Stimulated activated CD8-positive, alpha-beta memory T cell treated with anti-CD3 and anti-CD28 coated beads, Interleukin-4, amount 100 ng/mL, for 4 hours (primary cell): ENCODE data around the gene RFX2.

ENCODE experiments used
- DNase-seq, 2 donors: peaks; one replicate each; pipeline ENCODE4 v3.0.0-alpha.2; 2020; ENCODE audit warnings: low read depth in 2 of 2, low spot score in 1 of 2

The RFX2 gene

GRCh38 chr19:5959260-5960004 is 150.9 kb downstream of the RFX2 start:
- DNase-seq = no peak

DNA sequence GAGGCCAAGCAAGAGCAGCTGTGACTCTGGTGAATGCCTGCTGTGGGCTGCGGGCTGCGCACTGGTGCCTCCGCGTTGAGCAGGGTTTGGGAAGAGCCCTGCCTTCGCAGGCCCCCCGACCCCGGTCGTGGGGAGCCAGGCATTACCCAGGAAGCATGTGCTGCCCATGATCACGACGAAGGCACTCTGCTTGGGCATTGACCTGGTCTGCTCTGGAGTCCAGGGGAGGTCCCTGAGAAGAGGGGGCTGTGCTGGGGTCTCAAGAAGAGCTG is 151.5 kb downstream of the RFX2 start:
- no peak for DNase-seq

DNA sequence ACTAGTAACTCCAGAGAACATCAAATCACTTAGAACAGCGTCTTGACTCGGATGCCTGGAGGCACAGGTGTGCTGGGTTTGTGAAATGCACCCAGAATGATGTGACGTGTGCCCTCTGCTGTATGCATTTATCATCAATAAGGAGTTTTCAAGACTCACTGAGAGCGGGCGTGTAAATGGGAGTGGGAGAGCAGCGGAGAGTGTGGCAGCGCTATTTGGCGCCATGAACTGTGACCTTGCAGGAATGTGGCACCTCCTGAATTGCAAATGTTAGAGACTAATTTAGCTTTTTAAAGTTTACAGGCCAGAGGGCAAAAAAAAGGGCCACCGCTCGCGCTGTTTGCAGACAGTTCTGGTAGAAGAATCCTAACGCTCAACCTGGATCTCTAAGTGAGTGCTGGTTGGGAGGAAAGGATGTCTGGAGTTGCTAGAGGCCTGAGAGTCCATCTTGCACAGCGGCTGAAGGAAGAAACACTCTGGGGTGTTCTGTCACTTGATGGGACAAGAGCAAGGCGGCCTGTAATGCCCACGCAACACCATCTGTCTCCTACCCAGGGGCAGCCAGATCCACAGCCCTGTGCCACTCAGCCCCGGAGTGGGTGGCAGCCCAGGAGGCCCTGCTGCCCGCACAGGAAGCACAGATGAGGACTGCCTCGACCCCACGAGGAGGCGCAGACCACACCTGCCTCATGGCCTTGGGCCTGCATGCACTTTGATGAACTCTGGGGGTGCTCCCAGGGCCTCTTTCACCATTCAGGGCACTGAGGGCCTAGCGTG is 152.0 kb downstream of the RFX2 start:
- DNase-seq = no peak

DNA sequence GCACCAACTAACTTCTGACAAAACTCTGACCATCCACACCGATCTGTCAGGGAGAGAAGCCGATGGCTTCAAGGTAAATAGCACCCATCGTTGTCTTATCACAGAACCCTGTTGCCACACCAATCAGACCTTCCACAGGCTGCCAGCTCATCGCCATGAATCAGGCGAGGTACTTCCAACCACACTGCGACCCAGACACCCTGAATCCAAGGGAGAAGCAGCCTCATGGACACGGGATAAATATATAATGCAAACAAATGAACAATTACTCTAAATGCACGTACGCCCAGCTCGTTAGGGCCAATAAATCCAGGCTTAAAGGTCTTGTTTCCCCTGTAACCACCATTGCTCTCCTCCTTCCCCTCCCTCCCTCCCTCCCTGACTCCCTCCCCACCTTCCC is 153.1 kb downstream of the RFX2 start:
- DNase-seq = no peak

- no peak for DNase-seq
These were observed 153.6 kb downstream of the RFX2 start for GRCh38 chr19:5956728-5957127.

- DNase-seq = no peak
These were observed 154.0 kb downstream of the RFX2 start for GRCh38 chr19:5956323-5956722.

GRCh38 chr19:5955636-5955935 is 154.7 kb downstream of the RFX2 start:
- DNase-seq = no peak

DNA sequence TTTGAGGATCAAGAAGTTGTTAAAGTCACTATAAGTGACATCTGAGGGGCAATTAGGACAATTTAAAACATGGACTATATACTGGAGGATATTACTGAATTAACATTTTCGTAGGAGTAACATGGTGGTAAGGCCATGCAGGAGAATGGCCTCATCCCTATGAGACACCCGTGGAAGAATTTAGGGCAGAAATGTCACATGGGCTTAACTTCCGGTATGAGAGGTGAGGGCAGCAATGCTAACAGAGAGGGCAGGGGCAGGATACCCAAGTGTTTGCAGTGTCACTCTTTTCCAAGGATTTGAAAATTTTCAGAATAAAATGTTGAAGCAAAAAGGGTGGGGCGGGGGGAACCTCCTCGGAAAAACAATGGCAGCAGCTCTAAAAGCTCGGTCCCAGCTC is 156.0 kb downstream of the RFX2 start:
- DNase-seq = no peak

DNA sequence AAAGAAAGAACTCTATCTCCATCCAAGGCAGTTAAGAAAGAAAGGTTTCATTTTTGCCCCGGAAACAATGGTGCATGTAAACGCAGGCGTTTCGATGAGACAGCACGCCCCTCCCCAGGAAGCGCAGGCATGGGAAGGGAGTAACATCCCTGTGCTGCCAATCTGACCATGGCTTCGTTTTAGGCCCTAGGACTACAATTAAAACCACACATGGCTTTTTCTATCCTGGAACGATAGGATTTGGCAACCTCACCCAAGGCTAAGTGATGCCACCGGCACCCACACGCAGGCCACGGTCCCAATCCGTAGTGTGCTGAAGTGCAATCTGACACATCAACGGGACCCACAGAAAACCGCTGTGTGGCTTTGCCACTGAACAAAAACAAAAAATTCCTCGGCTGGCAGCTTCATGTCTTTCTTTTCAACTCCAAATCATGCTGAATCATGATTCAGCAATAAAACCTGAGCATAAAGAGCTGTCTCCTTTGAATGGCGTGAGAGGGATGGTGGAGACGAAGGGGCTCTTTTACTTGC is 156.6 kb downstream of the RFX2 start:
- no peak for DNase-seq

DNA sequence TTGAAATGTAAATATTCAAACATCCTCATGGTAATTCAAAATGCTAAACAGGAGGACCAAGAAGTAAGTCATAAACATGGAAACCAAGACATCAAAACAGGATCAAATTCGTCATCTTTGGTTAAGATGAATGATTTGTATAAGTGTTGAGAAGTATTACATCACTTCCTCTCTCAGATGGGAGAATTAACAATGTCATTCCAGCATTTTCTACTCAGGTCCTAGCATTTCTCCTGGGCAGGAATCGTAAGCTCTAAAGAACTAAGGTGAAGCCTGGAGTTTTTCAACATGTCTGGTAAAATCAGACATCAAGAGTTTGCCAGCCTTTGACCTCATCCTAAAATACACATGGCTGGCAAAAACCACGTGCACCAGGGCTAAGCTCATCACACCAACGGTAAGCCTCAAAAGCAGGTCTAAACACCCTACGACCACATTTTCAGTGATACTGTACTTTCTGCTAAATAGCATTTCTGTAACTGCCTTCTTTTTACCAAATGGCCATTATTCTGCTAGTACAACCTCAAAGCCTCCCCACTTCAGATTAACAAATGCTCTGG is 157.2 kb downstream of the RFX2 start:
- no peak for DNase-seq

- no peak for DNase-seq
These were observed 157.9 kb downstream of the RFX2 start for GRCh38 chr19:5952193-5953029.

DNA sequence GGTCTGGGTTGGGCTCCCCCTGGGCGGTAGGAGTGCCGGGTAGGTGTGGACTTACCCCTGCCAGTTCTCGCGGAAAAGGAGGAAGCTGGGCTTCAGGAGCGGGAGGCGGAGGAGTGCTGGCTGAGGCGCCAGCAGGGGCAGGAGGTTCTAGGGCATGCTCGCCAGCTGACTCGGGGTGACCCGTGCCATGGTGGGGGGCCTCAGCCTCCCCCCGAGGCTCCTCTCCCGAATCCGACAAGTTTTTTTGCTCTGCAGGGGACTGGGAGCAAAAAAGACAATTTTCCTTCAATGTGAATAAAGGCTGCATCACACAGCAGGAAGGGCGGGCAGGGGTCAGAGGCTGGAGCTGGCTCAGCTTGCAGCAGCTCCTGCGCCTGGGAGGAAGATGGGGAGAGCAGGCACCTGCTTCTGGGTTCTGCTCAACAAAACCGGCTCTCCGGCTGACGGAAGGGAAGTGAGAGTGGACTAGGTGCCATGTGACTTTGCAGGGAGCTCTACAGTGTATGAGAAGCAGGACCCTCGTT is 158.9 kb downstream of the RFX2 start:
- DNase-seq = no peak

GRCh38 chr19:5950741-5951140 is 159.6 kb downstream of the RFX2 start:
- DNase-seq = no peak

- DNase-seq = no peak
These were observed 160.5 kb downstream of the RFX2 start for GRCh38 chr19:5949792-5950305.

GRCh38 chr19:5948752-5949564 is 161.3 kb downstream of the RFX2 start:
- no peak for DNase-seq

- no peak for DNase-seq
These were observed 162.9 kb downstream of the RFX2 start for GRCh38 chr19:5947435-5947834.

DNA sequence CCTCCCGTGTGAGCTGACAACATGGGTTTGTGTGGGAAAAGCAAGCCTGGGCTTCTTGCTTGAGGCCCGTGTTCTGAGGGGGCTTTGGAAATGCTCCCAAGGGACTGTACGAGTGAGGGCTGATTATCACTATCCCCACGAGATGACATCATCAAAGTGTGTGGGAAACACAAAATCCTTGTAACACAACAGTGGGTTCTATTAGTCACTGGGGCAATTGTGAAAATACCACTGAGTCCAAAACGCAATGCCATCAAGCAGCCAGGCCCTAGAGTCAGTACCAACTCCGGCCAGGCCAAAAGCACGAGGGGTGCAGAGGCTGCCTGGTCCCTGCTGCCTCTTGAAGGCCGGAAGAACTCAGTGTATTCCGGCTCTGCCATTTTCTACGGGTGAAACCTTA is 166.7 kb downstream of the RFX2 start:
- no peak for DNase-seq
